NCI-H446 treated with DMSO at 0.1 percent for 48 hours (cell line): Measurements from ENCODE around the gene CILP2.

ENCODE experiments used
- DNase-seq: peaks from one replicate; lab custom pipeline; 2025; lab: John Stamatoyannopoulos, UW

Gene CILP2

GRCh38 chr19:19538061-19538784 lies at the start of gene CILP2:
Gene CILP2, plus strand, starts transcription at chr19:19538265. Its CDS starts 85 bp downstream, at chr19:19538350.
- no peak for DNase-seq

- DNase-seq = no peak
Measured at GRCh38 chr19:19488875-19489690, 49.0 kb upstream of the CILP2 start.

GRCh38 chr19:19489804-19490204 lies 48.3 kb upstream of the CILP2 start:
- DNase-seq = no peak

GRCh38 chr19:19490214-19490968 lies 47.7 kb upstream of the CILP2 start:
- peak; percentile 61 for DNase-seq

GRCh38 chr19:19491321-19492025 lies 46.6 kb upstream of the CILP2 start:
- no peak for DNase-seq

GRCh38 chr19:19492026-19492610 lies 45.9 kb upstream of the CILP2 start:
- no peak for DNase-seq

- DNase-seq = no peak
Measured at GRCh38 chr19:19493841-19494546, 44.1 kb upstream of the CILP2 start.

GRCh38 chr19:19495614-19496603 lies 42.2 kb upstream of the CILP2 start:
- DNase-seq = no peak

- no peak for DNase-seq
Measured at GRCh38 chr19:19498255-19498991, 39.6 kb upstream of the CILP2 start.

GRCh38 chr19:19499272-19499995 lies 38.6 kb upstream of the CILP2 start:
- DNase-seq = no peak

GRCh38 chr19:19500975-19501644 lies 37.0 kb upstream of the CILP2 start:
- DNase-seq = no peak

GRCh38 chr19:19501798-19502197 lies 36.3 kb upstream of the CILP2 start:
- no peak for DNase-seq

- DNase-seq = no peak
Measured at GRCh38 chr19:19502281-19502680, 35.8 kb upstream of the CILP2 start.

GRCh38 chr19:19502808-19503602 lies 35.1 kb upstream of the CILP2 start:
- DNase-seq = no peak

GRCh38 chr19:19504754-19505668 lies 33.1 kb upstream of the CILP2 start:
- DNase-seq = no peak
